Measurements from ENCODE around the gene POMGNT2. TPM values are rescaled to one million over a fixed set of nuclear protein-coding genes. Genes with fewer than 3 reads are reported as not detected.

POMGNT2 gene
- total RNA-seq (2022; extraction: Qiagen RNA extraction; ENCODE audit: low read depth): 6.4 to 8.7 TPM (median 7.8 TPM) in 5 replicates

DNA sequence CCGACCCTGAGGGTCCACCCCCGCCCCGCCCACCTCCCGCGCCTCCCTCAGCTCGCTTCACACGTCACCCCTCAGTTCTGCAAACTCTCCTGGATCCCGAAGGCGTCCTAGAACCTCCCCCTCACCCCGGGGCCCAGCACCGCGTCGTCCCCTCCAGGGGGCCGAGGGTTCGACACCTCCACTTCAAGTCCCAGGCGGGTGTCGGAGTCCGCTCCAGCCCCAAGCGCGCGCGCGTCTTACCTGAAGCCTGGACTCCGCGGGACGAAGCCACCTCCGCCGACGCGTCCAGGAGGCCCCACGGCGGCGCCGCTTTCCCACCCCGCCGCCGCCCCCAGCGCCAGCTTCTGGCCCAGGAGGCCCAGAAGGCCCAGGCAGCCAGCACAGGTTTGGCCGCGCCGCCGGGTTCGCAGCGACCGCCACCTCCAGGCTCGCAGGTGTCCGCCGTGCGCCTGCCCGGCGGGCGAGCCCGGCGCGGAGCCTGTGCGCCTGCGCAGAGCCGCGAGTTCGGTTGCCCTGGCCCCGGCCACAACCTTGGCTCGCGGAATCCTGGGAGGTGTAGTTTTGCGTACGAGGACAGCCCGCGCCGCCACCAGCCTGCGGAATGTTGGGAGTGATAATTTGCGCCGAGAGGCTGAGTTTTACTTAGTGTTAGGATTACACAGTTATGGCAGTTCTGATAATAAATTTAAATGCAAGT, at the start of gene POMGNT2:
Gene POMGNT2, minus strand, starts transcription at position 484 of the 697 bp plus-strand sequence. CDS start 24,648 bp downstream, outside the sequence.

Other genes starting within 250 kb of the POMGNT2 start
- not detected in 5 replicates for gene CYP8B1, start 230.2 kb downstream of the POMGNT2 start, total RNA-seq (2022; extraction: Qiagen RNA extraction; ENCODE audit: low read depth)
- gene ZNF662, start 199.9 kb downstream of the POMGNT2 start, total RNA-seq (2022; extraction: Qiagen RNA extraction; ENCODE audit: low read depth): not detected in 5 replicates
- gene GASK1A, start 126.8 kb downstream of the POMGNT2 start, total RNA-seq (2022; extraction: Qiagen RNA extraction; ENCODE audit: low read depth): not detected in 5 replicates
- 3.5 to 5.0 TPM (median 4.4 TPM) in 5 replicates for gene SNRK, start 180.5 kb upstream of the POMGNT2 start, total RNA-seq (2022; extraction: Qiagen RNA extraction; ENCODE audit: low read depth)